ENCODE results near the gene LRRC74A.
"Not testable (repeated sequence)": the region's sequence is repeated elsewhere in the genome, so short reads cannot be mapped to it uniquely, and the experiment has no call there.

Gene LRRC74A

GRCh38 chr14:76904740-76905569 lies 78.7 kb downstream of the LRRC74A start:
- DNase-seq: no peak
- H3K4me3 ChIP-seq (ENCODE audit: low read depth, low read length): no peak overlapping the region
- H3K27me3 ChIP-seq (ENCODE audit: insufficient read depth, low read depth, severe bottlenecking): no peaks in the 10 kb centered on the region
- H3K27ac ChIP-seq: no peak overlapping the region
- H3K9me3 ChIP-seq (ENCODE audit: severe bottlenecking): no peaks in the 10 kb centered on the region
- no peaks in the 10 kb centered on the region for H3K36me3 ChIP-seq
- TF ChIP-seq, protein P1, sequence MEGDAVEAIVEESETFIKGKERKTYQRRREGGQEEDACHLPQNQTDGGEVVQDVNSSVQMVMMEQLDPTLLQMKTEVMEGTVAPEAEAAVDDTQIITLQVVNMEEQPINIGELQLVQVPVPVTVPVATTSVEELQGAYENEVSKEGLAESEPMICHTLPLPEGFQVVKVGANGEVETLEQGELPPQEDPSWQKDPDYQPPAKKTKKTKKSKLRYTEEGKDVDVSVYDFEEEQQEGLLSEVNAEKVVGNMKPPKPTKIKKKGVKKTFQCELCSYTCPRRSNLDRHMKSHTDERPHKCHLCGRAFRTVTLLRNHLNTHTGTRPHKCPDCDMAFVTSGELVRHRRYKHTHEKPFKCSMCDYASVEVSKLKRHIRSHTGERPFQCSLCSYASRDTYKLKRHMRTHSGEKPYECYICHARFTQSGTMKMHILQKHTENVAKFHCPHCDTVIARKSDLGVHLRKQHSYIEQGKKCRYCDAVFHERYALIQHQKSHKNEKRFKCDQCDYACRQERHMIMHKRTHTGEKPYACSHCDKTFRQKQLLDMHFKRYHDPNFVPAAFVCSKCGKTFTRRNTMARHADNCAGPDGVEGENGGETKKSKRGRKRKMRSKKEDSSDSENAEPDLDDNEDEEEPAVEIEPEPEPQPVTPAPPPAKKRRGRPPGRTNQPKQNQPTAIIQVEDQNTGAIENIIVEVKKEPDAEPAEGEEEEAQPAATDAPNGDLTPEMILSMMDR (IDR thresholded peaks at IDR 0.05; ENCODE audit: low read depth, low read length): no peak

DNA sequence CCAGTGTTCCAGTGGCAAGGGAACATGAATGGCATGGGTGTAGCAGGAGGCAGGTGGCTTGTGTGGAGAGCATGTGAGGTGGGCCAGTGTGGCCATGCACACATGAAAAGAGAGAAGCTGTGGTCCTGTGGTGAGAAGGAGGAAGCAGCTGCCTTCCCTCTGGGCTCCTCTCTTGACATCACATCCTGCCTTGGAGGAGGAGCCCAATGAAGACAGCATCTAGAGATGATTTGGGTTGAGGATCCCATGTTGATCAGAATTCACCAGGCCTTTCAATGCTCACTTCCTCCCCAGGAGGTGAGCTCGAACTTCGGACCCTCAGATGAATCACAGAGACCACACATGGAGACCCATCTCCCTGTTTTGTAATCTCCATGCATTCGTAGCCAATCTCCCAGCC lies 82.6 kb downstream of the LRRC74A start:
- no peaks in the 10 kb centered on the region for H3K36me3 ChIP-seq
- H3K27ac ChIP-seq: no peak overlapping the region
- no peaks in the 10 kb centered on the region for H3K27me3 ChIP-seq (ENCODE audit: insufficient read depth, low read depth, severe bottlenecking)
- no peak for DNase-seq
- H3K9me3 ChIP-seq (ENCODE audit: severe bottlenecking): no peaks in the 10 kb centered on the region
- no peak overlapping the region for H3K4me3 ChIP-seq (ENCODE audit: low read depth, low read length)
- TF ChIP-seq, protein P1 (IDR thresholded peaks at IDR 0.05; ENCODE audit: low read depth, low read length): no peak

DNA sequence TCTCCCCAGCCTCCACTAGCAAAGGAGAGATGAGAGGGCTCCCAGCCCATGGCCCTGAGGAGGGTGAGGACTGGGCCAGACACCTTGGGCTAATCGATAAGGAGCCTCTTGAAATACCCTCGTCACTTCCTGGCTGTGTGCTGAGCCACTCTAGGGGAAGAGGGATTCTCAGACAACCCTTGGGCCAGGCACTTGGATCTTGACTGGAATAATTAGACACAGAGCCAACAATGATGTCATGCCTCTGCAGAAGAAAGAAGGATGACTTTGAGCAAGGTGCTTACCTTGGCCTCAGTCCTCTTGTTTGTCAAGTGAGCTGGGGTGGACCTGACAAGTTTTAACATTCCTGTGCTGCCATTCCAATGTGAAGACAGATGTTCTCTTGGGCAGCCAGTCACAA lies 83.1 kb downstream of the LRRC74A start:
- TF ChIP-seq, protein P1 (IDR thresholded peaks at IDR 0.05; ENCODE audit: low read depth, low read length): no peak
- H3K27me3 ChIP-seq (ENCODE audit: insufficient read depth, low read depth, severe bottlenecking): no peaks in the 10 kb centered on the region
- no peak overlapping the region for H3K27ac ChIP-seq
- H3K4me3 ChIP-seq (ENCODE audit: low read depth, low read length): no peak overlapping the region
- no peak for DNase-seq
- no peaks in the 10 kb centered on the region for H3K9me3 ChIP-seq (ENCODE audit: severe bottlenecking)
- H3K36me3 ChIP-seq: no peaks in the 10 kb centered on the region

- H3K27me3 ChIP-seq (ENCODE audit: insufficient read depth, low read depth, severe bottlenecking): no peaks in the 10 kb centered on the region
- H3K27ac ChIP-seq: no peak overlapping the region
- no peaks in the 10 kb centered on the region for H3K36me3 ChIP-seq
- no peaks in the 10 kb centered on the region for H3K9me3 ChIP-seq (ENCODE audit: severe bottlenecking)
- H3K4me3 ChIP-seq (ENCODE audit: low read depth, low read length): no peak overlapping the region
- DNase-seq: no peak
- TF ChIP-seq, protein P1 (IDR thresholded peaks at IDR 0.05; ENCODE audit: low read depth, low read length): no peak
Observed at GRCh38 chr14:76910371-76910890, 84.2 kb downstream of the LRRC74A start.

GRCh38 chr14:76911473-76911872 lies 85.3 kb downstream of the LRRC74A start:
- Histone ChIP-seq H3K36me3 (no peaks in the 10 kb centered on the region), H3K9me3 (ENCODE audit: severe bottlenecking) (no peaks in the 10 kb centered on the region), H3K4me3 (ENCODE audit: low read depth, low read length) (no peak overlapping the region), H3K27me3 (ENCODE audit: insufficient read depth, low read depth, severe bottlenecking) (no peaks in the 10 kb centered on the region), H3K27ac (peak overlapping the region; percentile 27)
- TF ChIP-seq, protein P1 (IDR thresholded peaks at IDR 0.05; ENCODE audit: low read depth, low read length): no peak
- DNase-seq: peak; percentile 85

- not testable (repeated sequence) for H3K27ac ChIP-seq; H3K27me3 ChIP-seq (ENCODE audit: insufficient read depth, low read depth, severe bottlenecking); H3K4me3 ChIP-seq (ENCODE audit: low read depth, low read length); H3K9me3 ChIP-seq (ENCODE audit: severe bottlenecking); DNase-seq; H3K36me3 ChIP-seq
Observed at GRCh38 chr14:76914533-76915081, 88.4 kb downstream of the LRRC74A start.

Measured in WERI-Rb-1 (cell line).